PC-9 (cell line): ENCODE data around the gene MDFIC2. TPM values are rescaled to one million over a fixed set of nuclear protein-coding genes. Genes with fewer than 3 reads are reported as not detected.

Experiments used
- BruUV-seq: library from RNA; stranded (reverse); fragments of 400-500 nt; replicated peaks from 2 replicates; lab custom pipeline; 2021; lab: Mats Ljungman, UMichigan
- CTCF ChIA-PET: fragments of 300-600 bp; sonication (Branson Sonifier 250); formaldehyde crosslinking; loops from one replicate; lab custom pipeline; 2022; ENCODE audit warnings: antibody characterized with exemption; lab: Charles Lee
- POLR2A ChIA-PET: fragments of 300-600 bp; sonication (Branson Sonifier 250); formaldehyde crosslinking; loops from one replicate; lab custom pipeline; 2022; ENCODE audit warnings: antibody characterized with exemption; ENCODE audit not compliant: unreplicated experiment; lab: Charles Lee
- DNase-seq, 2 experiments: peaks; one replicate each; pipeline versions ENCODE4 v3.0.0 to v3.0.0-alpha.2; 2015 to 2022; ENCODE audit warnings: mixed read lengths in 1 of 2
- H2AFZ ChIP-seq: fragments of 200-600 bp; sonication (generic); 2 replicates; pipeline ENCODE4 v1.8.1; 2017; ENCODE audit warnings: antibody characterized with exemption
- H3F3A ChIP-seq: fragments of 200-600 bp; sonication (generic); 2 replicates; pipeline ENCODE4 v1.8.1; 2017; ENCODE audit warnings: antibody characterized with exemption, mild to moderate bottlenecking, low read depth; ENCODE audit not compliant: insufficient read depth
- H3K27ac ChIP-seq: fragments of 200-600 bp; sonication (generic); 2 replicates; pipeline ENCODE4 v1.6.1; 2016; ENCODE audit warnings: mixed run types
- H3K27me3 ChIP-seq: fragments of 200-600 bp; sonication (generic); 2 replicates; pipeline ENCODE4 v1.6.1; 2016; ENCODE audit warnings: low read depth, mixed run types; ENCODE audit not compliant: insufficient read depth
- H3K36me3 ChIP-seq: fragments of 200-600 bp; sonication (generic); 2 replicates; pipeline ENCODE4 v1.6.1; 2016; ENCODE audit warnings: low read depth, mixed run types
- H3K4me1 ChIP-seq: fragments of 200-600 bp; sonication (generic); replicated peaks from 2 replicates; pipeline ENCODE4 v1.6.1; 2016; ENCODE audit warnings: mixed run types; ENCODE audit not compliant: insufficient read depth
- H3K4me2 ChIP-seq: fragments of 200-600 bp; sonication (generic); 2 replicates; pipeline ENCODE4 v1.6.1; 2017; ENCODE audit warnings: mixed run types
- H3K4me3 ChIP-seq: fragments of 200-600 bp; sonication (generic); 2 replicates; pipeline ENCODE4 v1.6.1; 2016; ENCODE audit warnings: mixed run types
- H3K79me2 ChIP-seq: fragments of 200-600 bp; sonication (generic); 2 replicates; pipeline ENCODE4 v1.6.1; 2017; ENCODE audit warnings: low read depth, mixed run types
- H3K9me2 ChIP-seq: fragments of 200-600 bp; sonication (generic); 2 replicates; pipeline ENCODE4 v1.8.1; 2017; ENCODE audit warnings: mild to moderate bottlenecking; ENCODE audit not compliant: insufficient read depth
- H3K9me3 ChIP-seq: fragments of 200-600 bp; sonication (generic); 2 replicates; pipeline ENCODE4 v1.8.1; 2016; ENCODE audit warnings: low read depth; ENCODE audit not compliant: insufficient read depth
- H4K20me1 ChIP-seq: fragments of 200-600 bp; sonication (generic); 2 replicates; pipeline ENCODE4 v1.8.1; 2017; ENCODE audit not compliant: insufficient read depth
- CTCF ChIP-seq: fragments of 200-600 bp; sonication (generic); conservative IDR thresholded peaks from 2 replicates; pipeline ENCODE4 v1.6.1; 2017; ENCODE audit warnings: mixed run types, antibody characterized with exemption, mild to moderate bottlenecking, moderate library complexity
- EZH2 ChIP-seq: fragments of 200-600 bp; sonication (generic); IDR thresholded peaks from 2 replicates; pipeline ENCODE4 v1.8.0; 2017; ENCODE audit warnings: antibody characterized with exemption, low read depth
- intact Hi-C: fragments of 100-400 bp; cut with micrococcal nuclease; formaldehyde crosslinking; loops from one replicate; pipeline ENCODE4 v1.10.0; 2022; ENCODE audit not compliant: unreplicated experiment
- total RNA-seq: library from RNA; stranded (reverse); gene quantifications from 2 replicates; pipeline ENCODE4 v1.2.3, GENCODE V29; 2021

The MDFIC2 gene
- total RNA-seq, 1 experiment from 2014 or later: not detected

- H3K27me3 ChIP-seq: no peaks in the 10 kb centered on the region
- no peaks in the 10 kb centered on the region for H3K36me3 ChIP-seq
- DNase-seq: no peak
- POLR2A ChIA-PET: no interaction called here
- H3K9me2 ChIP-seq: no peaks in the 10 kb centered on the region
- no peak overlapping the region for H3K27ac ChIP-seq
- CTCF ChIA-PET: no interaction called here
- no peaks in the 10 kb centered on the region for H3K9me3 ChIP-seq
- H3K79me2 ChIP-seq: no peaks in the 10 kb centered on the region
- H4K20me1 ChIP-seq: no peaks in the 10 kb centered on the region
- H3K4me3 ChIP-seq: no peak overlapping the region
- intact Hi-C loops: no loop called here
- BruUV-seq: no TSS peak
- H2AFZ ChIP-seq: 0 out of 2 replicates have a peak overlapping the region, but pooled peaks have one; percentile 33
- H3F3A ChIP-seq: no peaks in the 10 kb centered on the region
- H3K4me1 ChIP-seq: no peaks in the 10 kb centered on the region
- TF ChIP-seq EZH2 (no peak), CTCF (no peak)
- no peak overlapping the region for H3K4me2 ChIP-seq
Measured at GRCh38 chr3:70333080-70333479, 20.6 kb upstream of the MDFIC2 start.

DNA sequence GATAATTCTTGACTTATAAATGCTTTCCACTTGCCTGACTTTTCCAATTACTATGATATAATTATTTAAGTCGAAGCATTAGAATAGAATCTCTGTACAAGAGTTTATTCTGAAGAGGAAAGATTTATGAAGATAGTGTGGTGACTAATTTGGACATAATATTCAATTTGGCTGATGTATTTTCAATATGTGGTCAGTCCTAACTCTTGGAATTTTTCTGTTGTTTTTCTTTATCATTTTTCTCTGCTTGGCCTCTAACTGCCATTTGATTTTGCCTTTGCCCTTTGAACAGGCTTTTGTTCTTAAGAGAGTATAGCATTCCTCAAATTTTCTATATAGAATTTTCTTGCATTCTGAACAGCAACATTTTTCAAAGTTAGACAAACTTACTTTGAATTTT, 2.6 kb upstream of the MDFIC2 start:
- no peaks in the 10 kb centered on the region for H3K9me2 ChIP-seq
- no peaks in the 10 kb centered on the region for H4K20me1 ChIP-seq
- no peak overlapping the region for H3K27ac ChIP-seq
- no peak overlapping the region for H2AFZ ChIP-seq
- H3K4me2 ChIP-seq: no peak overlapping the region
- CTCF ChIA-PET: no interaction called here
- intact Hi-C loops: no loop called here
- H3F3A ChIP-seq: no peaks in the 10 kb centered on the region
- no peaks in the 10 kb centered on the region for H3K79me2 ChIP-seq
- H3K36me3 ChIP-seq: no peaks in the 10 kb centered on the region
- no peaks in the 10 kb centered on the region for H3K27me3 ChIP-seq
- H3K4me3 ChIP-seq: no peak overlapping the region
- H3K9me3 ChIP-seq: no peaks in the 10 kb centered on the region
- no TSS peak for BruUV-seq
- DNase-seq: no peak
- TF ChIP-seq EZH2 (no peak), CTCF (no peak)
- no peaks in the 10 kb centered on the region for H3K4me1 ChIP-seq
- POLR2A ChIA-PET: no interaction called here

- no peaks in the 10 kb centered on the region for H3K4me1 ChIP-seq
- TF ChIP-seq CTCF: no peak
- no peak for TF ChIP-seq EZH2
- H3F3A ChIP-seq: no peaks in the 10 kb centered on the region
- no peaks in the 10 kb centered on the region for H3K36me3 ChIP-seq
- CTCF ChIA-PET: no interaction called here
- no peaks in the 10 kb centered on the region for H3K9me2 ChIP-seq
- intact Hi-C loops: no loop called here
- no peaks in the 10 kb centered on the region for H4K20me1 ChIP-seq
- no TSS peak for BruUV-seq
- H3K27ac ChIP-seq: no peak overlapping the region
- no peak overlapping the region for H3K4me2 ChIP-seq
- H2AFZ ChIP-seq: no peak overlapping the region
- H3K27me3 ChIP-seq: no peaks in the 10 kb centered on the region
- POLR2A ChIA-PET: no interaction called here
- no peaks in the 10 kb centered on the region for H3K79me2 ChIP-seq
- no peak for DNase-seq
- H3K4me3 ChIP-seq: no peak overlapping the region
- no peaks in the 10 kb centered on the region for H3K9me3 ChIP-seq
Measured at GRCh38 chr3:70310809-70311208, 1.6 kb downstream of the MDFIC2 start.
